GM19035 (cell line): ENCODE data around the gene ROBO1.

Experiments used
- ATAC-seq: cut with Tn5 transposase; IDR thresholded peaks from one replicate; pipeline ENCODE4 v1.9.1; 2021; ENCODE audit not compliant: unreplicated experiment

The ROBO1 gene

GRCh38 chr3:78992830-78993229, 775.0 kb downstream of the ROBO1 start:
- ATAC-seq = no peak

- no peak for ATAC-seq
These were observed 775.4 kb downstream of the ROBO1 start for GRCh38 chr3:78992400-78992799.

GRCh38 chr3:78991656-78992055, 776.1 kb downstream of the ROBO1 start:
- no peak for ATAC-seq

DNA sequence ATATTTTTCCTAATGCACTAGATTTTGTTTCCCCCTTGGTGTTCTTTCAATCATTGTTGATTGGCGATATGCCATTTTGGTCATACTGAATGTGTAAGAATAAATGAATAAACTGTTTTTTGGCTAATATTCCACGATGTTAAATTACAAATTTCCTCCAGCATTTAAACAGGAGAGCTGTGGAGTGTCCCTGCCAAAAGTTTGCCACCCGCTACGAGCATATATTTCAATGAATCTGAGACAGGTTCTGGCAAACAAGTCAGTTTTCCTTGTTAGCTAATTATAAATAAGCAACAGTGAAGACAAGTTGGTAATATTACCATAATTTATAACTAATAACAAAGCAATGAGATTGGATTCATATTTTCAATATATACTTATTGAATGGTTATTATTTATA, 777.6 kb downstream of the ROBO1 start:
- no peak for ATAC-seq

- ATAC-seq = no peak
These were observed 779.5 kb downstream of the ROBO1 start for GRCh38 chr3:78988324-78988723.

GRCh38 chr3:78986416-78987101, 781.2 kb downstream of the ROBO1 start:
- no peak for ATAC-seq

GRCh38 chr3:78985981-78986380, 781.8 kb downstream of the ROBO1 start:
- ATAC-seq = no peak

DNA sequence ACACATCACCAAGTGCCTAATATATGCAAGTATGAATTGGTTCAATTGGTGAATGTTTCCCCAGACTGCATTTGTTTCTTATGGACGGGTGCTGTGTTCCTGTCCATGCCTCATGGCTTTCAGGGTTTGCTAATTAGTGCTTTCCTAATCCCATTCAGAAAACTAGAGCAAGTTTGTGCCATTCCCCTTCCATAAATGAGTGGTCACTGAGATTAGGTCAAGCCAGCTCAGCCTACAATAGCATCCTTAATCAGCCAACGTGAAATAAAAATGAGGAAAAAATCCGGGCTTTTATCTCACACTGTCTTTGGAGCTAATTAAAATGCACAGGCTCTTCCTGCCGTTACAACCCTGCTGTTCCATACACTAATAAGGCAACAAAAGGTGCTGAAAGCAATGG, 788.8 kb downstream of the ROBO1 start:
- no peak for ATAC-seq

DNA sequence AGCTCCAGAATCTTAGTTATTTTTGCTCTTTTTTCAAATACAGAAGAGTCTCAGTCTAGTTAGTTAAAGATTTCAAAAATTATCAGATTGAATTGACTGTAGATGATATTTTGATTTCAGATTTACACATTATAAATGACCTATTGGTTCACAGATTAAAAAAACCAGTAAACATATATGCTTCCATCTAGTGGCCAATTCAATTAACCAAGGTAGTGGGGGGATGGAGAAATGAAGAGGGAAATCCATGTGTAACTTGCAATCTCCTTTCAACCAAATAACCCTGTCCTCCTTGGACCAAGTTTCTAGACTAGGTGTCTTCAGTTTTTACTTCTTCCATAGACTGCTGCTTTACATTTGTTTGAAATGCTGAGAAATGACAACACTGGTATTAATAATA, 789.8 kb downstream of the ROBO1 start:
- ATAC-seq = no peak

DNA sequence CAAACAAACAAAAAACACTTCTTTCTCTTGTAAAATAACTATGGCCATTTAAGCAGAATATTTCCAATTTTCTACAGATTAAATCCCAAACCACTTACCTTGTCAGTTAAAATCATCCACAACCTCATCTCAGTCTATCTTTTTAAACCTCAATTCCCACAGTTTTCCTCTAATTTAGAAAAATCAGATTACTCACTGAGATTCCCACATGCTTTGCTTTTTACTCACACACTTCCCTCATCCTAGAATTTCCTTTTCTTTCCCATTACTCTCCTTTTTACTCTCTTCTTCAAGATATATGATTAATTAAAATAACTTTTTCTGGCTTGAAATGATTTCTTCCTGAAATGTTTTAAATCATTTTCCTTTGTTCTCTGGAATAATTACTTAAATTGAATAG, 790.7 kb downstream of the ROBO1 start:
- no peak for ATAC-seq

DNA sequence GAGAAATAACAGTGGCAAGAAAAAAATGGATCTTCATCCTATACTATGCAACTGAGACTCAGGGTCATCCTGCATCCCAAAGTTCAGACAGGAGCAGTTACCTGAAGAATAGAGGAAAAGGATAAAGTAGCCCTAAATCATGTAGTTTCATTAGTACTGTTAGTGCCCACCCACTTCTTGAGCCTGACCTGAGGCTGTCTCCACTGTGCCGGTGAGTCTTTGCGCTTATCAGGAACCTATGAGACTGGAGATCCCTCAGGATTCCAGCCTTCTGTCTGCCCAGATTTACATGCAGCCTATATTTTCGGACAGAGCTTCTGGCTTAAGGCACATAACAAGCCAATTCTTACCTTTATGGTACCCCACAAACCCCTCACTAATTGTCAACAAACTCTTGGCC, 791.6 kb downstream of the ROBO1 start:
- ATAC-seq = no peak

- ATAC-seq = no peak
These were observed 793.5 kb downstream of the ROBO1 start for GRCh38 chr3:78974181-78974790.

- ATAC-seq = no peak
These were observed 795.0 kb downstream of the ROBO1 start for GRCh38 chr3:78972617-78973301.

DNA sequence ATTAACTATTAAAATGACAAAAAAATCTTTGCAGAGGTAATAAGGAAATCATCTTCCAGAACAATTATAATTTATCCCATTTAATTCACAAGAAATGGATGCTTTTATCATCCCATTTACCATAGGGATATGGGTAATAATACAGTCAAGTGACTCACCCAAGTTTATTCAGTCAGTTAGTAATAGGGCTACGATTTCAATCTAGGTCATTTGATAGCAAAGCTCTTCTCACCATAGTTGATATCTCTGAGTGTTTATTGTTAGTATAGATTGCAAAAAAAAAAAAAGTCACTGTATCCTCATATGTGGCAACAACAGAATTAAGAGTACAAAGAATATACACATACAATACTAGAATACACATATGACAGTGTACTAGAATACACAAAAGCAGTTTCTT, 797.1 kb downstream of the ROBO1 start:
- ATAC-seq = no peak

- no peak for ATAC-seq
These were observed 798.3 kb downstream of the ROBO1 start for GRCh38 chr3:78969483-78969882.

DNA sequence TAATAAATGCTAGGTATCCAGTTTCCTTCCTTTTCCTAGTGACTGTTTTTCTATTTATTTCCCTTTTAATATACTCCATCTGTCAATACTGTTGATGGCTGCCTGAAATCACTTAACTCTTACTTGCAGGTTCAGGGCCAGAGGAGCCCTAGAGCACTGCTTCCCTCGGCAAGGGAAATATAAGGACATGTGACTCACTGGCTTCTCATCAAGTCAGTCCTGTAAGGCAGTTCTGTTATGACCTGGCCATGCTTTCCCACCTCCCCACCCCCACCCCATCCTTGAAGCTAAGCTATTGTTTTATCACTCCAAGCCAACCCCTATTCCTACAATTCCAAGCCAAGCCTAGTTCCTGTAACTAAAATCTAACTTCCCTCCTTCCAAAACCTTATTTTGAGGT, 800.7 kb downstream of the ROBO1 start:
- no peak for ATAC-seq

GRCh38 chr3:78963771-78964170, 804.0 kb downstream of the ROBO1 start:
- no peak for ATAC-seq

DNA sequence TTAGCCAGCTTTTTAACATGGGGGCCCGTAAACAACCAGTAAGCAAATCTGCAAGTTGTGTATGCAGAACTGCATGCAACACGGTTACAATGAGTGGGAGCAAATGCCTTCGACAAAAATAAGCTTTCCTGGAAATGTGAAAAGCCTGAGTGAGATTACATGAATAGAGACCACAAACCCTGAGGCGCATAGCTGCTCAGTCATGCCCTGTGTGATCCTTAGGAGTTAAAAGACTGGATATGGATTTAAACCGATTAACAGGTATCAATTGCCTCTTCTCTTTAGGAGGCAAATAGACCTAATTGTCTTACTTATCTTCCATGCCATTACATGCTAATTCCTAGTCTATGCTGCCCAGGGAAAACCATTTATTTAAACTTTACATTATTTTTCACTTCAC, 810.3 kb downstream of the ROBO1 start:
- ATAC-seq = no peak

- no peak for ATAC-seq
These were observed 816.4 kb downstream of the ROBO1 start for GRCh38 chr3:78951342-78951945.

- no peak for ATAC-seq
These were observed 826.2 kb downstream of the ROBO1 start for GRCh38 chr3:78941587-78941986.

GRCh38 chr3:78940626-78941025, 827.2 kb downstream of the ROBO1 start:
- no peak for ATAC-seq

DNA sequence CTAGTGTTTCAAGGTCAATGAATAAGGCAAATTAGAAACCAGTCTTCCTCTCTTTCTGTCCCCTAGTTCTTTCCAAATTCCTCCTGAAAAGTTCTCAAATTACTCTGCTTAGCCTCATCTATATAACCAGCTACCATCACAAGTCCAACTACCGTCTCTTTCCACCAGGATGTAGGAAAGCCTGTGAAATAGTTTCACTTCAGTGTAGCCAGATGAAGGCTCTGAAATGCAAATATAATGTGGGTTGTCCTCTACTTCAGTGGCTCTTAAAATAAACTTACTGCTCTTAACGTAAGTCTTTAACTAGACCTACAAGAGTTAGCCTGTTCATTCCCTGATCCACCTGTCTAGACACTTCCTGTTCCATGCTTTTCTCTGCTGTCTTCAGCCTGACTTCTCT, 827.7 kb downstream of the ROBO1 start:
- ATAC-seq = no peak
